GM18907 (cell line): Measurements from ENCODE around the gene CPSF7.

ENCODE experiments used
- ATAC-seq: cut with Tn5 transposase; IDR thresholded peaks from one replicate; pipeline ENCODE4 v1.9.1; 2021; ENCODE audit warnings: mild to moderate bottlenecking, moderate library complexity; ENCODE audit not compliant: unreplicated experiment

Gene CPSF7

DNA sequence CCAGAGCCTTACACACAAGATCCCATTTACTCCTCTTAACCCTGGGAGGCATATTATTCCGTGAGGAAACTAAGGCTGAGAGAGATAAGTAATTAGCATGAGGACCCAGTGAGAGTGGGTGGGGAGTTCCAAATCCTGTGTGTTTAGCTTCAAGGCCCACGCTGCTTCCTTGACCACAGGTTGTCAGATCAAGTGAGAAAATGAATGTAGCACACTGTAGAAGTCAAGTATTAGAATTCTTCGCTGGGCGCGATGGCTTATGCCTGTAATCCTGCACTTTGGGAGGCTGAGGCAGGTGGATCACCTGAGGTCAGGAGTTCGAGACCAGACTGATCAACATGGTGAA, 71.9 kb downstream of the CPSF7 start:
- ATAC-seq = no peak

DNA sequence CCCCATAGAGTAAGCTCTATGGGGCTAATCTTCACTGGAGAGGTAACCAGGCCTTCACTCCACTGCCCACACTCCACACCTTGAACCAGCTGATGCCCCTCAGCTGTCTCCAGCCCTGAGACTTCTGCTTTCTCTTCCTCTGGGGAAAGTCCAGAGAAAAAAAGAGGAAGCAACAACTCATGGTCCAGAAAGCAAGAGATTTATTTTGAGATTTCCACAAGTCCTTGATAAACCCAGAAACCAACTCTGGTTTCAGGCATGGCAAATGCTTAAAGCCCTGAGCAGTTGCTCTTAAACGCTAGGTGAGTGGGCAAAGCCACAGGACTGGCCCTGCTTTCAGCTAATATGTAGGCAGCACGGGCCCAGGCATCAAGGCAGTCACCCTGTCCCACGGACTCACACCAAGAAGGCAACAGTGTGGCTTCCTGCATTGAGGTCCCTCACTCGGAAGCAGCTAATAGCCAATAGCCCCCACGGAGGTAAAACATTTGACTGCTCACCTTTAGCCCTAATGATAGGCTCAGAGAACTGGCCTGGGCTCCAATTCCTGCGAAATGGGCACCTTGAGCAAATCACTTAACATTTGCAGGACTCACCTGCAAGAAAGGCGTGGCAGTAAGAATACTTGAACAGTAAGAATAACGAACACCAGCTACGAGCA, 72.4 kb downstream of the CPSF7 start:
- peak; percentile 59 for ATAC-seq

GRCh38 chr11:61356706-61357105, 73.1 kb downstream of the CPSF7 start:
- ATAC-seq = no peak

- ATAC-seq = no peak
These were observed 75.6 kb downstream of the CPSF7 start for GRCh38 chr11:61354208-61354607.

DNA sequence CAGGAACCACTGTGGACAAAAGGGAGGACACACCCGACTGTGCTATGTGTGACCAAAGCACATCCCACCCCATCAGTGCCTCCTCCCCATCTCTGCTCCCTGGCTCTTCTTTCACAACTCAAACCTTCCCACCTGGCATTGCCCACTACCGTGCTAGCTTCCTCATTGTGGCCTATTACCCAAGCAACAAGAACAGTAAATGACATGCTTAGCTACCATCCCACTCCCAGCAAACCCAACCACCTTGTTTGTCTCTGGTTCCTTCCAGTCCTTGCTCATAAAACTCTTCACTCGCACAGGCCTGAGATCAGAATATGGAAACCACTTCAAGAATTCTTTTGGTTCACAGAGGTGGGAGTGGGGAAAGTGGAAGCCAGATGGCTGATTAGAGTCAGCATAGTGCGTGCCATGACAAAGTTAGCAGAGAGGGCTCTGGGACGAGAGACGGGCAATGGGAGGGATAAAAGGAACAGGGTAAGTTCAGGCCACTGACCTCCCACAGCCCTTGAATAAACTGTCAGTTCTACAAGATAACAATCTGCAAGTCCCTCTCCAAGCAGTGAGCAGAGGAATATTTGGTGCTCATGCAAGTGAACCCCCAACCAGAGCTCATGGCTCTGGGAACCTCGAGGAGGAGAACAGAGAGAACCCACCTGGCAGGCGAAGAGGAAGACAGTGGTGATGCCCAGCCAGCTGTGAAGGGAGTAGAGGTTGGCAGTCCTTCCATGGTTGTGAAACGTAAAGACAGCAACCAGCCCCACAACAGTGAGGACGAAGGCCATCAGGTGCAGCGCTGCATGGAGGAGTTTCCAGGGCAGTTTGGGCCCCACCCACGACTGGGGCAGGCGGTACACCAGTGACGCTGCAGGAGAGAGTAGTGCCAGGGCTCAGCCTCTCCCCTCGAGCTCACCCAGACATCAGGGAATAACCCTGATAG, 76.4 kb downstream of the CPSF7 start:
- no peak for ATAC-seq
